Upper lobe of left lung (tissue), 4 donors: ENCODE data around the gene GSTA5.
"Not testable (repeated sequence)": the region's sequence is repeated elsewhere in the genome, so short reads cannot be mapped to it uniquely, and the experiment has no call there.

Experiments
- CTCF ChIP-seq, 6 experiments: fragments of 450-650 bp in 4 of 6; fragments of 200-600 bp in 2 of 6; sonication (generic) in 2 of 6; IDR thresholded peaks; one replicate each; pipeline ENCODE4 v1.5.1; 2016 to 2019; ENCODE audit warnings: antibody characterized with exemption in 6 of 6
- EP300 ChIP-seq, 4 donors: sonication (generic); formaldehyde crosslinking; IDR thresholded peaks; one replicate each; pipeline ENCODE4 v1.5.1; 2017; ENCODE audit warnings: antibody characterized with exemption in 4 of 4, control low read depth in 2 of 4
- POLR2A ChIP-seq, 4 donors: fragments of 450-650 bp; IDR thresholded peaks; one replicate each; pipeline ENCODE4 v1.5.1; 2016 to 2017; ENCODE audit warnings: antibody characterized with exemption in 4 of 4, mild to moderate bottlenecking in 2 of 4

- not testable (repeated sequence) for TF ChIP-seq CTCF, POLR2A, EP300 (IDR thresholded peaks at IDR 0.05)
These were observed 36.9 kb downstream of the GSTA5 start, which contains the start of gene GSTA1 for GRCh38 chr6:52803668-52804255.
